ENCODE results near the gene WNK1. TPM values are rescaled to one million over a fixed set of nuclear protein-coding genes. Genes with fewer than 3 reads are reported as not detected.
A peak's percentile ranks its signal among the peaks of the same experiment; 100 is the strongest.

Gene WNK1
- total RNA-seq, 2 experiments from 2014 or later: 142 to 143 TPM

- peaks cover 30% of the 10 kb centered on the region for H3K36me3 Mint-ChIP-seq (ENCODE audit: low read depth)
- intact Hi-C loops (cut with micrococcal nuclease): loop anchor here (5.0 kb wide), 1 partner anchor 121 kb away; no protein-coding TSS in a partner anchor
- no peaks in the 10 kb centered on the region for H3K27me3 Mint-ChIP-seq
- H3K4me1 Mint-ChIP-seq (ENCODE audit: low read depth): peaks cover 94% of the 10 kb centered on the region
- no peak for DNase-seq
- ATAC-seq: no peak
- H3K4me3 Mint-ChIP-seq: no peak overlapping the region
- no peaks in the 10 kb centered on the region for H3K9me3 Mint-ChIP-seq
- peak overlapping the region; percentile 92 for H3K27ac Mint-ChIP-seq
- CTCF ChIA-PET: interaction anchor here (0.8 to 2.2 kb wide), 6 partner anchors 10 to 42 kb away, joined by 3 to 8 read pairs (median 6); no protein-coding TSS in a partner anchor
- POLR2A ChIA-PET: interaction anchor here (0.8 to 1.4 kb wide), 2 partner anchors 12 to 17 kb away, joined by 3 read pairs; no protein-coding TSS in a partner anchor
- TF ChIP-seq CTCF (IDR thresholded peaks at IDR 0.05): no peak
These were observed 40.7 kb downstream of the WNK1 start for GRCh38 chr12:793037-793436.

- H3K4me1 Mint-ChIP-seq (ENCODE audit: low read depth): peaks cover 93% of the 10 kb centered on the region
- H3K27ac Mint-ChIP-seq: peak overlapping the region; percentile 92
- H3K36me3 Mint-ChIP-seq (ENCODE audit: low read depth): peaks cover 32% of the 10 kb centered on the region
- TF ChIP-seq CTCF (IDR thresholded peaks at IDR 0.05): no peak
- ChIA-PET POLR2A (no interaction called here), CTCF (interaction anchor here (1.5 kb wide), 1 partner anchor 43 kb away, joined by 7 read pairs; no protein-coding TSS in a partner anchor)
- ATAC-seq (no peak), DNase-seq (no peak)
- intact Hi-C loops (cut with micrococcal nuclease): loop anchor here (5.0 kb wide), 1 partner anchor 121 kb away; no protein-coding TSS in a partner anchor
- no peak overlapping the region for H3K4me3 Mint-ChIP-seq
- no peaks in the 10 kb centered on the region for H3K9me3 Mint-ChIP-seq
- H3K27me3 Mint-ChIP-seq: no peaks in the 10 kb centered on the region
These were observed 41.3 kb downstream of the WNK1 start for GRCh38 chr12:793711-794110.

- intact Hi-C loops (cut with micrococcal nuclease): loop anchor here (5.0 kb wide), 1 partner anchor 43 kb away; the partner anchor contains the start of gene WNK1
- Mint-ChIP-seq H3K9me3 (no peaks in the 10 kb centered on the region), H3K27ac (peak overlapping the region; percentile 92), H3K4me1 (ENCODE audit: low read depth) (peaks cover 84% of the 10 kb centered on the region), H3K36me3 (ENCODE audit: low read depth) (peaks cover 29% of the 10 kb centered on the region), H3K4me3 (peak overlapping the region; percentile 28), H3K27me3 (no peaks in the 10 kb centered on the region)
- TF ChIP-seq CTCF (IDR thresholded peaks at IDR 0.05): no peak
- DNase-seq (peak; percentile 92), ATAC-seq (peak; percentile 87)
- ChIA-PET POLR2A (interaction anchor here (0.9 to 3.1 kb wide), 2 partner anchors 11 to 42 kb away, joined by 3 to 18 read pairs; partner anchors contain the start of gene WNK1), CTCF (interaction anchor here (0.9 to 2.9 kb wide), 2 partner anchors 13 to 43 kb away, joined by 4 to 7 read pairs; partner anchors contain the start of gene WNK1)
These were observed 42.9 kb downstream of the WNK1 start for GRCh38 chr12:795305-795704.

GRCh38 chr12:800401-800800, 48.0 kb downstream of the WNK1 start:
- DNase-seq (no peak), ATAC-seq (no peak)
- H3K27me3 Mint-ChIP-seq: no peaks in the 10 kb centered on the region
- CTCF ChIA-PET: interaction anchor here (0.9 to 1.2 kb wide), 3 partner anchors 14 to 149 kb away, joined by 3 to 4 read pairs (median 3); partner anchors contain the start of gene RAD52
- peaks cover 74% of the 10 kb centered on the region for H3K4me1 Mint-ChIP-seq (ENCODE audit: low read depth)
- H3K4me3 Mint-ChIP-seq: no peak overlapping the region
- no peaks in the 10 kb centered on the region for H3K9me3 Mint-ChIP-seq
- POLR2A ChIA-PET: interaction anchor here (1.7 kb wide), 1 partner anchor 50 kb away, joined by 4 read pairs; no protein-coding TSS in a partner anchor
- intact Hi-C loops (cut with micrococcal nuclease): no loop called here
- peaks cover 18% of the 10 kb centered on the region for H3K36me3 Mint-ChIP-seq (ENCODE audit: low read depth)
- no peak for TF ChIP-seq CTCF (IDR thresholded peaks at IDR 0.05)
- peak overlapping the region; percentile 30 for H3K27ac Mint-ChIP-seq
